GM20431 (cell line): Measurements from ENCODE around the gene HMX2.

Experiments
- in situ Hi-C: fragments of 300-500 bp; cut with MseI, MboI; formaldehyde crosslinking; loops from one replicate; pipeline ENCODE4 v1.15.0; 2020; ENCODE audit warnings: low sequenced_read_pairs; ENCODE audit not compliant: unreplicated experiment

Gene HMX2, protein sequence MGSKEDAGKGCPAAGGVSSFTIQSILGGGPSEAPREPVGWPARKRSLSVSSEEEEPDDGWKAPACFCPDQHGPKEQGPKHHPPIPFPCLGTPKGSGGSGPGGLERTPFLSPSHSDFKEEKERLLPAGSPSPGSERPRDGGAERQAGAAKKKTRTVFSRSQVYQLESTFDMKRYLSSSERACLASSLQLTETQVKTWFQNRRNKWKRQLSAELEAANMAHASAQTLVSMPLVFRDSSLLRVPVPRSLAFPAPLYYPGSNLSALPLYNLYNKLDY

DNA sequence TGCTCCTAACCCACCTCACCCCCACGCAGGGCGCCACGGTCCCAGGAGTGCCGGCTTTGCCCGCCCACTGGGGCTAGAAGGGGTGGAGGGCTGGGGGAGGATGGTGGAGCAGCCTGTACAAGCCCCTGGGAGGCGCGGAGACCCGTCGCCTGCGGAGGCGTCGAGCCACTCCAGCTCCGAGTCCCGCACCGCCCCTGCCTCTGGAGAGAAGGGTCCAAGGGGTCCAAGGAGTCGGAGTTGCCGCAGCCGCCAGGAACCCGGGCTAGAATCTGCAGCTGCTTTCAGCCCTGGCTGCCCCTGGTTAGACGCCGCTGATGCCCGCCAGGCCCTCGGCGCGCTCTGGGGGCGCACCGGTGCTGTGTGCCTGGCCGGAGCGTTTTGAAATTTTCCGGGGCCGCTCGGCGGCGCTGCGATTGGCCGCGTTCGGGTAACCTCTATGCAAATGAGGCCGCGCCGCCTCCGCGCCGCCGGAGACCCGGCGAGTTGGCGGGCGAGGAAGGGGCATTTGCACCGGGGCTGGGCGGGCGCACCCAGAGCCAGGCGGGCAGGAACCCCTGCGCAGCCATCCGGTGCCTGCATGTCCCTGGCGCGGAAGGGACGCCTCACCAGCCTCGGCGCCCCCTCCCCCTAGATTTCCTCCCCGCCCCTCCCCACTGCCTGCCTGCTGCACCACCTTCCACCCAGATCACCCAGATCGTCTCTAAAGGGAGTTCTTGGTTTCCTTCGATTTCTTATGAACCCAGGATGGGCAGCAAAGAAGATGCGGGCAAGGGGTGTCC lies at the start of gene HMX2:
TSS of gene HMX2 (plus strand) at position 502 of the 779 bp plus-strand sequence. CDS start at position 745, 243 bp downstream.
- in situ Hi-C loops = loop anchor here (10.0 kb wide), 1 partner anchor 407 kb away; no protein-coding TSS in a partner anchor

DNA sequence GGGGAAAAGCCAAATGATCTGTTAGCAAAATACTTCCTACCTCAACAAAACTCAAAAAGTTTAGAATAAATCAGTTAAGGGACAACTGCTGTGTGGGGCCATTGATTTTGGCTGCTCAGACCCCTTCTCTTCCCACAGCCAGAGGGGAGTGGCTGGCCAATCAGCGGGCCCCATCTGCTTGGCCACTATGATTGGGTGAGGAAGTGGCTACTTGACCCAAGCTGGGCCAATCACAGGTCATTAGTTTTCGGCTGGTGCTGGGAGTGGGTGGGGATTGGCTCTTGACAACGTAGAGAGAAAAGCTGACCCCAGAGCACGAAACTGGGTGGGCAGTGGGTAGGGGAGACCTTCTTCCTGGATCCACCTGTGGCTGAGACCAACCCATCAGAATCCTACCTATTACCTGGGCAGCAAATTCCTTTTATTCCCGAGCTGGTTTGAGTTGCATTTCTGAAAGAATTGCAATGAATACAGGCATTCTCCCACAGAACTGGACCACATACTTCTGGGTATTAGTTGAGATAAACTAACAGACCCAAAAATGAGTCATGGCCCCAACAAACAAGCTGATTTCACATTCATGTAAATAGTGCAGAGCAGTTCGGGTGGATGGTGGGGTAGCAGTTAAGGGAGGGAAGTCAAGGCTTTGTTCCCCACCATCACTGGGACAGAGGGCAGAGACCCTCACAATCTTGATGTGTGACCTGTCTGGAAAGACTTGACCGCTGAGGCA lies 47.7 kb upstream of the HMX2 start:
- in situ Hi-C loops = loop anchor here (25.0 kb wide), 1 partner anchor 837 kb away; no protein-coding TSS in a partner anchor

DNA sequence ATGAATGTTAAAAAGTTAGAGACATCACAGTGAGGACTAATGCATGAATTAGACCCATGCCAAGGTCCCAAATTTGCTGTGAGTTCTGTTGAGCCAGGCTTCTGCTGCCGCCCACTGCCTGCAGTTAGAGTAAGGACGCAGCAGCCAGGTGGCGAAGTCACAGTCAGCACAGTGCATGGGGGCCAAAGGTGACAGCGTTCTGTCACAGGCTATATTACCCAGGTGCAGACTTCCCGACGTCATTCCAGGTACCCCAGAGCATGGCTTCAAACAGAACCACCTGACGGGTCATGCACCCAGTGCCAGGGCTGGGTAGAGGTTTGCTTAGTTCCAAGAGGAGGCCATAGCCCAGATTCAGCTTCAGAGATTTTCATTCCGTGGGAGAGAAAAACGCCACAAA lies 46.1 kb upstream of the HMX2 start:
- in situ Hi-C loops = loop anchor here (25.0 kb wide), 1 partner anchor 835 kb away; no protein-coding TSS in a partner anchor

DNA sequence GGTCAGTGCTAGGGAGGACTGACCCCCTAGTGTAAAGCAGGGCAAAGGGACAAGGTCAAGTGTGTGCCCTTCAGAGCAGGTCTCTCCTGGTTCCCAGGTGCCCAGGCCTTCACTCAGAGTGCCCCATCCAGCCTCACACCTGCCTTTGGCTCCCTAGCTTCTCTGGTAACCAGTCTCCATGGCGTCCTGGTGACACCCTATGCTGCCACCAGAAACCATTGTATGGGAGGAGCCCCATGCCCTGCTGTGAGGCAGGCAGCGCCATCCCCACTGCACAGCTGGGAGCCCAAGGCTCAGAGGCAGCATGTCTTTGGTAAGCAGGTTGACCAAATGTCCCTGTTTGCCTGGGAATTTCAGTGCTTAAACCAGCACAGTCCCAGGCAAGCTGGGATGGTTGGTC lies 45.3 kb upstream of the HMX2 start:
- in situ Hi-C loops = loop anchor here (25.0 kb wide), 1 partner anchor 835 kb away; no protein-coding TSS in a partner anchor

DNA sequence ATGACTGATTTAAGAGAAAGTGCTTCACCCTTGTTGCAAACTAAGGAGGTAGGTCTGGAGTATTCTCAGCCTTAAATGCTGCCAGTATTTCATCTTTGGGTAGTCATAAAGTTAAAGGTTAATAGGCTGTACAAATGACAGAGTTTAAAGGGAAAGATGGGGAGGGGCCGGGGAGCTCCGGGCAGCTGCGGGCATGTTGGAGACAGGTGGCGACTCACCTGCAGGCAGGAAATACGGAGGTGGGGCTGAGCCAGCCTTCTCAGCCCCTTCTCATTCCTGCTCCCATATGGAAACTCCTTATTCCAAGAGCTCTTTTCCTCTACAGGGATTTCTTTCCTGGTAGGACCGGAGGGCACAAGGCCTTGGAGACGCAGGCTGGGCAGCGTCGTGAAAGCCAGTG lies 44.0 kb upstream of the HMX2 start:
- in situ Hi-C loops = loop anchor here (25.0 kb wide), 1 partner anchor 833 kb away; no protein-coding TSS in a partner anchor

DNA sequence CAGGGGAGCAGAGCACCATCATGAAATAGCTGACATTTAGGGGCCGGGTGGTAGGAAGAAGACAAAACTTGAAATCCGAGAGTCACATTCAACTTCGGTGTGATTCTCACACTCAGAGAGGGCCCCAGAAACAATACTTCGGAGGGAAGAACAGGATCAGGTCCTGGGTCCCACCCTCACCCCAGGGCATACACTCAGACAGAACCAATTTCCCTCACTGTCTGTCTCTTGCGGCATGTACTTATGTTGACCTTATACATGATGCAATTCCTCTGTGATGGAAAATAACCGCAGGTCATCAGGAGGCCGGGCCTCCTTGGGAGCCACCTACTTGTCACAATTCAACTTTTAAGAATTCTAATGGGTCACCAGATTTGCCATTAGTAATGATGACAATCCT lies 38.5 kb upstream of the HMX2 start:
- in situ Hi-C loops = loop anchor here (25.0 kb wide), 1 partner anchor 828 kb away; no protein-coding TSS in a partner anchor

DNA sequence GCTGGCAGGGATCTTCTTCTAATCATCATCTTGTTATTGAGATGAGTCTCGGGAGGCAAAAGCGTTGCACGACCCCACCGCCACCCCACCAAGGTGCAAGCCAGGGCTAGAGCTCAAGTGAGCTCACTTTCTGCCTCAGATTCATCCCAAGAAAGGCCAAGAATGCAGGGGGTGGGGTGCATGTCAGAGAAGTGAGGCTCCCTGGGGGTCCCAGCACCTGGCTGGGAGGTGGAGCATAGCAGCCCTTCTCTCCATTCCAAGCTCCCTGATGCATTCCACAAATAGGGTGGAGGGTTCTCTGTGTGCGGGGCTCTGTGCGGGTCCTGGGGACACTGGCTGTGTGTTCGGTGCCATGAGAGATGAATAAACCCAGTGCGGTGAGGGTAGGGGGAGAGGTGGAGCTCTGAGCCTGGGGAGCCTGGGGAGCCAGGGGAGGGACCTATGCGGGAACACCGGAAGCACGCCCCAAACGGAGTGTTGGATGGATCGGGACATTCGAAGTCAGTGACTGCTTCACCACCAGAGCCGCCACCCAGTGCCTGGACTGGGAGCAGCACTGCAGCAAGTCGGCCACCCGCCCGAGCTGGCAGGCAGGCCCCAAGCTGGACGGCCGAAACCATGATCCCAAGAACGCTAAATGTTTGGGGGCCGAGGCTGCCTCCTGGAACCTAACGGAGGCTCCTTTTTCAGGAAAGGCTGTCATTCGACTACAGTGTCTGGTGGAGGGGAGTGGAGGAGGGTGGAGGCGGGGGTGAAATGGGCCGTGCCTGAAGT lies 30.1 kb upstream of the HMX2 start:
- in situ Hi-C loops = loop anchor here (25.0 kb wide), 1 partner anchor 819 kb away; no protein-coding TSS in a partner anchor

DNA sequence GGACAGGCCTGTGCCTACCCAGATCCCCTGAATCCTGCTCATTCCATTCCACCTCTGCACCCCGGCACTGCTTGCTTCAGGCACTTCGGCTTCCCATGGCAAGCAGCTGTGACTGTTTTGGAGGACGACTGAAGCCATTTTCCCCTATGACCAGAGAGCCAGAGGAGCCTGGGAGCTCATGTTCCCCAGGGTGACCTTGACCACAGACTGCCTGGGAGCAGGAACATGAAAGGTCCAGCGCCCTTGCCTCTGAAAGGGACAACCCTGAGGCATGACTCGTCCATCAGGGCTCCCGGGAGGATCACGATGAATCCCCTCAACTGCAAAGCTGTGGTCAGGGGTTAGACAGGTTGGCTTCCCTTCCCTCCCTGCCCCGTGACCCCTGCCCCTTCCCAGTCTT lies 28.9 kb upstream of the HMX2 start:
- in situ Hi-C loops = loop anchor here (25.0 kb wide), 1 partner anchor 818 kb away; no protein-coding TSS in a partner anchor

DNA sequence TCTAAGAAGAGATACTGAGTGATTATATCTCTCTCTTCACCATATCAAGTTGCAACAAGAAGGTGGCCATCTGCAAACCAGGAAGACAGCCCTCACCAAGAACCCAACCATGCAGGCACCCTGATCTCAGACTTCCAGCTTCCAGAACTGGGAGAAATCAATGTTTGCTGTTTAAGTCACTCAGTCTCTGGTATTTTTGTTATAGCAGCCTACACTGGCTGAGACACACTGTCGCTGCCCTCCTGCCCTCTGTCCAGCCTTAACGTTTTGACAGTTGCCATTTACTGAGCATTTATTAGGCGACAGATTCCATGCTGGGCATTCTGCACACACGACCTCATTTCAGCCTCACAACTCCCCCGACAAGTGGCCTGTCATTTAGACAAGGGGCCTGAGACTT lies 21.7 kb upstream of the HMX2 start:
- in situ Hi-C loops = loop anchor here (10.0 kb wide), 1 partner anchor 439 kb away; no protein-coding TSS in a partner anchor

DNA sequence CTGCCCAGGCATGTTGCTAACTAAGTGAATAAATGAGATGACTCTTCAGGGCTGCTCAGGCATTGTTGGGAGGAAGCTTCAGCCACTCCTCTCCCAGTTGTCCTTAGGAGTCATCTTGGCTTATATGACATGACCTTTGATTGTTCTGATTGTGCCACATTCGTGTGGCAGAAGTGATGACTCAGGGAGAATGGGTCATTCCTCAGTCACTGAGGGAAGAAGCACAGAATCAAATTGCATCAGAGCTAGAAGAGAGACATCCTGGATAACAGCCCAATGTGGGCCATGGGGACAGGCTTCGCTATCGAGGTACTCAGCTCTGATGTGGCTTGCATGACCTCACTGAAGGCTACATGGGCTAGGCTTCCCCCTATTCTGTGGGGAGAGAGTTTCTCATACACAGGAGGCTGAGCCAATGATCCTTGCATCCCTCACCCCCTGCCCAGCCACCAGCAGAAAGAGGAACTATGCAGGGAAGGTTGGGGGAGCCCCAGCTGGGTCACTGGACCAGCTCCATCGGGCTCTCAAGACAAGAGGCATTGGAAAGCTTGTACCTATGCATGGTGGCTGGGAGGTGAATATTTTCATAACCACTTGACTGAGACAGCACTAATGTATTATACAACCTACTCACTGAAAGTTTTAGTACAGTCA lies 18.2 kb upstream of the HMX2 start:
- in situ Hi-C loops = loop anchor here (10.0 kb wide), 1 partner anchor 435 kb away; no protein-coding TSS in a partner anchor

DNA sequence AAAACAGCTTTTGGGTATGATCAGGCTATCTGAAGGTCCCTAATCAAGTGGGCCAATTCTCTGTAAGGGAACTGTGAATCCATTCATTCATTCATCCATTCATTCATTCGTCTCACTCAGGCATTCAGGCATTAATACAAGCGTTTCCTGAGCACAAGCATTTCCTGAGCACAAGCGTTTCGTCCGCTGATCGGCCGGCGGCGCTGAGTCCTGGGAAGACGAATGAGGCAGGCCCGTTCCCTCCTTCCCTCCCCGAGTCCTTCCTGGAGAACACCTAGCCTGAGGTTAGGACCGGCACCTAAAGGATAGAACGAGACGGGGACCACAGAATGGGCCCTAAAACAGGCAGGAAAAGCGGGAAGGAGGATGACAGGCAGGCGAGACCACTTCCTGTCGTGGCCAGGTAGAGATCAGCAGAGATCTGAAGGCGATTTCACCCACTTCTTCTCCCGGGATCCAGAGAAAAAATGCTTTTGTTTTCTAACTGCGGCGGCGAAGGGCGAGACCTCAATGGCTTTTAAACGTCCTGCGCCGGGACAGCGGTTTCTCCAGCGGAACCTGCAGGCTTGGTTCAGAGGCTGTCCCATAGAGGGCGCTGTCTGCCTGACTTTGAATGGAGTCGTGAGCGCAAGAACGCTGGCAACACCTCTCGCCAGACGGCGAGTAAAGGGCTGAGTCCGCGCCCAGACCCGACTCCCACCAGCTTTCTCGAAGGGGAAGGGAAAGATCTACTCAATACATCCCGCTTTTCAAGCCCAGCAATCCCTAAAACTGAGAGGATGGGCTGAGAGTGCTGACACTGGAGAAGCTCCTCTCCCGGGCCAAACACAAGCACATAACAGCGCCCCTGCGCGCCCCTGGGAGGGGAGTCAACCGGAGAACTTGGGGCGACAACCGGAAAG lies 15.1 kb upstream of the HMX2 start:
- in situ Hi-C loops = no loop called here

DNA sequence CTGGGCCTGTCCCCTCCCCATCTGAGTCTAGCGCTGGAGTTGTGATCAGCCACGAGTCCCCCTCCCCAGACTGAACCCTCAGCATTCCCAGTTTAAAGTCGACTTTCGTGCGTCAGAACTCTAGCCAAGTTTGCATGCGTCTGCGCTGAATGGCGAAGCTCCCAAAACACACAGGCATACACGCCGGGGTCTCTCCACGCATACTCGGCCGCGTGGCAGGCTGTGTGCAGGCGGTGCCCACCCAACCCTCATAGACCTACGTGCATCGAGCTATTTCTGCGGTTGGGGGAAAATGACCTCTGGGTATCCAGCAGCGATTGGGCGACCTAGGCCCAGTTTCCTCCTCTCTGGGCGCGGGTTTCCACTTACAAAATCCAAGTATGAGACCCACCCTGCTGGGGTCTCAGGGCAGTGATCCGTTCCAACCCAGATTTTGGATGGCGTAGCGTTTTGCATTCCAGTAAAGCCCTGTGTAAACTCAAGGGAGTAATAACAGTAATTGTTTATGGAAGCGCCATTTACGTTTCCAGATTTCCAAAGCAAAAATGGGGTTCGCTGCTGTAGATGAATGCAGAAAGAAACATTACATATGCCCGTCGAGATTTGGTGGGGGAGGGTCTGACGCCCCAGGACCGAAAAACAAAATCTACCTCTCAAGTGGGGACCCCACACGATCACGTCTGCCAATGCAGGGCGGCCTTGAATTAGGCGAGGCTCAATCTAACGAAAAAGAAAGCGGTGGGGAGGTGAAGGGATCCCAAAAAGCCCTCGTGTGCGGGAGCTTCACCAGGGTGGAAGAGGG lies 14.2 kb upstream of the HMX2 start:
- in situ Hi-C loops = no loop called here

DNA sequence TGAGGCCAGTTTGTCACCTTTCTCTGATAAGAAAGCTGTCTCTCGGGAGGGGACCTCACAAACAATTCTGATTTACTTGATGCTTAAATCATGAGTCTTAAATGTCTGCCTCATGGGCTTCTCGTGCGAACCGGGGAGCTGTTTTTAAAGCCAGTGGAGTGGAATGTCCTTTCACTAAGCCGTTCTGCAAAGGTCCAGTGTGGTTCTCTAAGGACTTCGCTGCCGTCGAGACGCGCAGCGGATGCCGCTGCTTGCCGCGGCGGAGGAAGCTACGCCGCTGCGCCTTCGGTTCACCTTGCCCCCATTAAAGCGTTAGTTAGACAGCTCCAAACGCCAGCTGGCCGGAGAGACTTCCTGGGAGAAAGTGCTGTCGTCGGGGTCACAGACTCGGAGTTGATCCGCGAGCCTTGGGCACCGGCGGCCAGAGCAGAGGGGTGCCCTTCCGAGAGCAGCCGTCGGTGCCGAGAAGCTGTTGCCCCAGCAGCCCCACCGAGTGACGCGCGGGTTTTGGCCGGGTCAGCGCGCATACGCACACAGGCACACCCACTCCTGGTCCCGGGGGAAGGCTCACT lies 13.5 kb upstream of the HMX2 start:
- in situ Hi-C loops = no loop called here

DNA sequence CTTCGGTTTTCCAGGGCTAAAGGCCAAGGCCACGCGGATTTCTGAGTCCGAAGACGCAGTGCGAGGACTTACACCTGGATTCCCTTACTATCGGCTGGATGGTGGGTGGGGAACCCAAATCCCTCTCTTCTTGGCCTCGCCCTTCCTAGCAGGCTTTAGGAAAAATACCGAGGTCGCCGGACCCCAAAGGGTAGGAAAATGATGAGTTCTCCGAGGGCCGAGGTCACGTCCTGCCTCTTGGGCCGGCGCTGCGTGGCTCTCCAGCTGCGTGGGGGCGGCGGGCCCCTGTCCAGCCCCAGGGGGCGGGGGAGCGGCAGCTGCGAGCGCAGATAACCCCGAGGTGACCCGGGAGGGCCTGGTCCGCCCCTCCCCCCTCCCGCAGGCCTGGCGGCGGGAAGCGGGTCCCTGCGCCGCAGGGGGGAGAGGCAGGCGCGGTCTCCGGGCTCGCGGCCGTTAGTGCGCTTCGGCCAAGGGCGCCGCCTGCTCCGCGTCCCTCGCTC lies 13.0 kb upstream of the HMX2 start:
- in situ Hi-C loops = no loop called here

DNA sequence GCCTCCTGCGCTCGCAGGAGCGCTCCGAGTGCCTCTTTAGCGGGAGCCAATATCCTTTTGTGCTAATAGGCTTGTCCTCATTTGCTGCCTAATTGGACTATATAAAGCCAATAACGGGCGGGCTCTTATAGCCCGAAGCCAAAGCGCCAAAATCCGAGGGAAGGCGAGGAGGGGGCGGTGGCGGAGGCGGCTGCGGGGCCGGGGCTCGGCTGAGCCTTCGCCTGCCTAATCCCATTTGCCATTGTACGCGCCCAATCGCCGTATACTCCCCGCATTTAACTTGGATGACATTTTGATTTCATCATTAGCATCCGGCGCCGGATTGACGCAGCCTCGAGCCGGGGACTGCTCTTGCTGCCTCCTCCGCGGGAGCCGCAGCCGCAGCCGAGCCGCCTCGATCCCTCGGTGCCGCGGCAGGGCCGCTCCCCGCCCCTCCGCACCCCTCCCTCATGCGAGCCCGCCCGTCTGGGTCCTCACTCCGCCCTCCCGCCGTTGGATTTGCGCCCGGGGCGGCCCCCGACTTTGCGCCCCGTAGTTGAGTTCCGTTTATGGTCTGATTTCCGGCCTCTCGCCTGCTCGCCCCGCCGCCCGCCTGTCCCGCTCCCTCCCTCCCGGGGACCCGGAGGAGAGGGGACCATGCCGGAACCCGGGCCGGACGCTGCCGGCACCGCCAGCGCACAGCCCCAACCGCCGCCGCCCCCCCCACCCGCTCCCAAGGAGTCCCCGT lies 12.4 kb upstream of the HMX2 start, which contains the start of gene HMX3:
TSS of gene HMX3 (plus strand) at position 556 of the 727 bp plus-strand sequence. CDS start at position 637, 81 bp downstream.
- in situ Hi-C loops = no loop called here

DNA sequence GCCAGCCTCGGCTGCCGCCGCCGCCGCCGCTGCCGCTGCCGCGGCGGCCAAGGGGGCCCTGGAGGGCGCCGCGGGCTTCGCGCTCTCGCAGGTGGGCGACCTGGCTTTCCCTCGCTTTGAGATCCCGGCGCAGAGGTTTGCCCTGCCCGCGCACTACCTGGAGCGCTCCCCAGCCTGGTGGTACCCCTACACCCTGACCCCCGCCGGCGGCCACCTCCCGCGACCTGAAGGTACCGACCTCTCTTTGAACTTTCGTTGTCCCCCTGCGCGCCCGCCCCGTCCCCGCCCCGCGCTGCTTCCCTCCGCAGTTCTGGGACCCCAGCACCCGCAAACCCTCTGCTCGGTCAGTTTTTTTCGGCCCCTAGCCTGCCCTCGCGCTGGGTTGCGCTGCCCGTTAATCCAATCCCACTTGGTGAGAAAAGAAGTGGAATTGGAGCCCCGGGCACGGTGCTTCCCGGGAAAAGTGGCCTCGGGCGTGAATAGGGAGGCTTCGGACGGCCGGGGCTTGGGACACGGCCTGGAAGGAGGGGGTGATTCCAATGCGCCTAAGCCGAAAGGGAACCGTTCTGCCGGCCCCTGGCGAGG lies 11.6 kb upstream of the HMX2 start:
- in situ Hi-C loops = no loop called here
